SK-N-SH treated with all-trans-retinoic acid at 6 μM for 48 hours (cell line): Measurements from ENCODE around the gene HTR1D.

Experiments
- ATAC-seq: fragments of 200-7000 bp; cut with Tn5 transposase; 3 replicates; pipeline ENCODE4 v1.9.1; 2020; ENCODE audit warnings: mild to moderate bottlenecking, moderate library complexity
- ARNTL ChIP-seq: fragments of 450-650 bp; formaldehyde crosslinking; IDR thresholded peaks from 2 replicates; pipeline ENCODE4 v1.5.0; 2020; ENCODE audit warnings: low read depth, mild to moderate bottlenecking, moderate library complexity, borderline replicate concordance
- BACH2 ChIP-seq: fragments of 250-450 bp; sonication (Bioruptor Pico); IDR thresholded peaks from 2 replicates; pipeline ENCODE4 v1.9.0; 2021; ENCODE audit warnings: mild to moderate bottlenecking, borderline replicate concordance
- CREB5 ChIP-seq: fragments of 250-450 bp; sonication (Bioruptor Pico); IDR thresholded peaks from 2 replicates; pipeline ENCODE4 v1.5.1; 2020; ENCODE audit warnings: low read depth, mild to moderate bottlenecking, moderate library complexity
- CSDC2 ChIP-seq: fragments of 250-450 bp; sonication (Bioruptor Pico); IDR thresholded peaks from 2 replicates; pipeline ENCODE4 v1.5.0; 2020; ENCODE audit warnings: mild to moderate bottlenecking, moderate library complexity
- CSRNP3 ChIP-seq: fragments of 250-450 bp; sonication (Bioruptor Pico); IDR thresholded peaks from 2 replicates; pipeline ENCODE4 v1.5.1; 2021; ENCODE audit warnings: mild to moderate bottlenecking, moderate library complexity
- ESRRG ChIP-seq: fragments of 250-450 bp; sonication (Bioruptor Pico); IDR thresholded peaks from 2 replicates; pipeline ENCODE4 v1.6.1; 2021; ENCODE audit warnings: mild to moderate bottlenecking
- GLIS3 ChIP-seq: fragments of 250-450 bp; sonication (Bioruptor Pico); IDR thresholded peaks from 2 replicates; pipeline ENCODE4 v1.5.0; 2020; ENCODE audit warnings: mild to moderate bottlenecking, moderate library complexity
- ISL1 ChIP-seq: fragments of 250-450 bp; sonication (Bioruptor Pico); IDR thresholded peaks from 2 replicates; pipeline ENCODE4 v2.1.2; 2022; ENCODE audit warnings: mild to moderate bottlenecking, moderate library complexity
- OSR1 ChIP-seq: fragments of 250-450 bp; sonication (Bioruptor Pico); IDR thresholded peaks from 2 replicates; pipeline ENCODE4 v1.8.0; 2022; ENCODE audit warnings: moderate library complexity, mild to moderate bottlenecking, inconsistent platforms
- PATZ1 ChIP-seq: fragments of 250-450 bp; sonication (Bioruptor Pico); IDR thresholded peaks from 2 replicates; pipeline ENCODE4 v1.8.0; 2020; ENCODE audit warnings: mild to moderate bottlenecking, moderate library complexity, borderline replicate concordance
- PPARA ChIP-seq: fragments of 250-450 bp; sonication (Bioruptor Pico); IDR thresholded peaks from 2 replicates; pipeline ENCODE4 v1.5.0; 2020; ENCODE audit warnings: mild to moderate bottlenecking, borderline replicate concordance
- RARB ChIP-seq: fragments of 250-450 bp; sonication (Bioruptor Pico); IDR thresholded peaks from 2 replicates; pipeline ENCODE4 v1.8.0; 2021; ENCODE audit warnings: mild to moderate bottlenecking, moderate library complexity
- SNAI2 ChIP-seq: fragments of 250-450 bp; sonication (Bioruptor Pico); IDR thresholded peaks from 2 replicates; pipeline ENCODE4 v1.5.0; 2020; ENCODE audit warnings: mild to moderate bottlenecking, moderate library complexity
- TCF4 ChIP-seq: fragments of 250-450 bp; sonication (Bioruptor Pico); IDR thresholded peaks from 2 replicates; pipeline ENCODE4 v1.8.0; 2021; ENCODE audit warnings: mild to moderate bottlenecking, moderate library complexity, borderline replicate concordance
- TOX ChIP-seq: fragments of 250-450 bp; sonication (Bioruptor Pico); IDR thresholded peaks from 2 replicates; pipeline ENCODE4 v1.8.0; 2021; ENCODE audit warnings: mild to moderate bottlenecking, moderate library complexity, borderline replicate concordance
- TSHZ2 ChIP-seq: fragments of 250-450 bp; sonication (Bioruptor Pico); IDR thresholded peaks from 2 replicates; pipeline ENCODE4 v1.5.0; 2020; ENCODE audit warnings: mild to moderate bottlenecking, moderate library complexity
- ZC3H10 ChIP-seq: fragments of 250-450 bp; sonication (Bioruptor Pico); IDR thresholded peaks from 2 replicates; pipeline ENCODE4 v1.5.1; 2021; ENCODE audit warnings: mild to moderate bottlenecking, moderate library complexity
- ZFP3 ChIP-seq: fragments of 250-450 bp; sonication (Bioruptor Pico); IDR thresholded peaks from 2 replicates; pipeline ENCODE4 v1.5.0; 2020; ENCODE audit warnings: mild to moderate bottlenecking, moderate library complexity
- ZFP30 ChIP-seq: fragments of 450-650 bp; formaldehyde crosslinking; IDR thresholded peaks from 2 replicates; pipeline ENCODE4 v1.5.0; 2022; ENCODE audit warnings: mild to moderate bottlenecking, moderate library complexity
- ZNF565 ChIP-seq: fragments of 450-650 bp; formaldehyde crosslinking; conservative IDR thresholded peaks from 2 replicates; pipeline ENCODE4 v1.5.0; 2020; ENCODE audit warnings: low read depth, mild to moderate bottlenecking, moderate library complexity
- ZNF70 ChIP-seq: fragments of 450-650 bp; formaldehyde crosslinking; IDR thresholded peaks from 2 replicates; pipeline ENCODE4 v1.5.0; 2020; ENCODE audit warnings: mild to moderate bottlenecking, moderate library complexity
- ZNF8 ChIP-seq: fragments of 450-650 bp; formaldehyde crosslinking; IDR thresholded peaks from 2 replicates; pipeline ENCODE4 v1.5.0; 2020; ENCODE audit warnings: mild to moderate bottlenecking, moderate library complexity

Gene HTR1D

GRCh38 chr1:23239638-23240295 is 22.5 kb upstream of the HTR1D start:
- no peak for ATAC-seq
- TF ChIP-seq ESRRG = no peak
- TF ChIP-seq CSRNP3 (CRISPR knock-in tag) = no peak
- TF ChIP-seq TSHZ2 (CRISPR knock-in tag) = no peak
- no peak for TF ChIP-seq TOX (CRISPR knock-in tag)
- no peak for TF ChIP-seq CSDC2 (CRISPR knock-in tag)
- TF ChIP-seq ISL1 (CRISPR knock-in tag) = no peak
- no peak for TF ChIP-seq ZFP30 (CRISPR knock-in tag)
- no peak for TF ChIP-seq PATZ1 (CRISPR knock-in tag)
- no peak for TF ChIP-seq SNAI2
- TF ChIP-seq ZFP3 (CRISPR knock-in tag) = no peak
- no peak for TF ChIP-seq ZNF70 (CRISPR knock-in tag)
- no peak for TF ChIP-seq RARB (CRISPR knock-in tag)
- TF ChIP-seq ARNTL (CRISPR knock-in tag) = no peak
- no peak for TF ChIP-seq GLIS3
- no peak for TF ChIP-seq OSR1
- no peak for TF ChIP-seq ZNF565 (CRISPR knock-in tag)
- no peak for TF ChIP-seq BACH2 (CRISPR knock-in tag)
- no peak for TF ChIP-seq TCF4 (CRISPR knock-in tag)
- TF ChIP-seq ZC3H10 (CRISPR knock-in tag) = no peak

GRCh38 chr1:23238565-23238964 is 21.3 kb upstream of the HTR1D start:
- no peak for ATAC-seq

More at GRCh38 chr1:23238565-23238964, 21.3 kb upstream of the HTR1D start:
- no peak for TF ChIP-seq ZNF565 (CRISPR knock-in tag)
- no peak for TF ChIP-seq PPARA
- no peak for TF ChIP-seq PATZ1 (CRISPR knock-in tag)
- TF ChIP-seq RARB (CRISPR knock-in tag) = no peak
- no peak for TF ChIP-seq CSDC2 (CRISPR knock-in tag)
- no peak for TF ChIP-seq CSRNP3 (CRISPR knock-in tag)
- no peak for TF ChIP-seq ZFP30 (CRISPR knock-in tag)
- TF ChIP-seq TSHZ2 (CRISPR knock-in tag) = no peak
- TF ChIP-seq TOX (CRISPR knock-in tag) = no peak
- no peak for TF ChIP-seq ARNTL (CRISPR knock-in tag)
- no peak for TF ChIP-seq GLIS3
- TF ChIP-seq TCF4 (CRISPR knock-in tag) = no peak
- TF ChIP-seq BACH2 (CRISPR knock-in tag) = no peak
- TF ChIP-seq SNAI2 = no peak
- no peak for TF ChIP-seq CREB5
- TF ChIP-seq ISL1 (CRISPR knock-in tag) = no peak
- no peak for TF ChIP-seq ZNF8 (CRISPR knock-in tag)
- TF ChIP-seq ZNF70 (CRISPR knock-in tag) = no peak
